ENCODE results near the gene ABCC2. TPM values are rescaled to one million over a fixed set of nuclear protein-coding genes. Genes with fewer than 3 reads are reported as not detected.

The ABCC2 gene
- total and polyA plus RNA-seq, 2 experiments from 2014 or later: 0.45 to 2.4 TPM

GRCh38 chr10:99805190-99805589 lies 22.8 kb downstream of the ABCC2 start:
- no peaks in the 10 kb centered on the region for H3K36me3 ChIP-seq (ENCODE audit: insufficient read depth)
- H3K27ac Mint-ChIP-seq: no peak overlapping the region
- no peak overlapping the region for H3K4me3 Mint-ChIP-seq

More at GRCh38 chr10:99805190-99805589, 22.8 kb downstream of the ABCC2 start:
- Mint-ChIP-seq H3K27me3 (ENCODE audit: insufficient read depth, low read depth, poor library complexity) (no peaks in the 10 kb centered on the region), H3K4me1 (no peaks in the 10 kb centered on the region), H3K9me3 (no peaks in the 10 kb centered on the region), H3K36me3 (ENCODE audit: low read depth) (no peaks in the 10 kb centered on the region)
- H3K79me2 ChIP-seq (replicated peaks; ENCODE audit: insufficient read depth): no peaks in the 10 kb centered on the region
- no peak overlapping the region for H3K4me3 ChIP-seq
- H3F3A ChIP-seq (replicated peaks; ENCODE audit: low read depth): no peaks in the 10 kb centered on the region
- H4K20me1 ChIP-seq (replicated peaks; ENCODE audit: insufficient read depth): no peaks in the 10 kb centered on the region
- H3K27me3 ChIP-seq (ENCODE audit: insufficient read depth): no peaks in the 10 kb centered on the region
- no peak overlapping the region for H3K4me2 ChIP-seq
- ATAC-seq: no peak
- no peak for TF ChIP-seq CREB1 (CRISPR knock-in tag; IDR thresholded peaks at IDR 0.05; ENCODE audit: low read depth)
- no peak for TF ChIP-seq ZNF331 (CRISPR knock-in tag; IDR thresholded peaks at IDR 0.05; ENCODE audit: low read depth)
- no peak for TF ChIP-seq NANOG (IDR thresholded peaks at IDR 0.05; ENCODE audit: borderline replicate concordance)
- no peak for TF ChIP-seq STAT1 (IDR thresholded peaks at IDR 0.05; ENCODE audit: unreplicated experiment)
- no peak for TF ChIP-seq ZNF462 (CRISPR knock-in tag; IDR thresholded peaks at IDR 0.05)
- TF ChIP-seq ZNF114 (CRISPR knock-in tag; IDR thresholded peaks at IDR 0.05): no peak
- no peak for TF ChIP-seq REST (IDR thresholded peaks at IDR 0.05; ENCODE audit: unreplicated experiment)
- TF ChIP-seq EZH2 (IDR thresholded peaks at IDR 0.05; ENCODE audit: low read depth, unreplicated experiment): no peak
- no peak for TF ChIP-seq JUNB (IDR thresholded peaks at IDR 0.05; ENCODE audit: unreplicated experiment)
- TF ChIP-seq EZH2phosphoT487 (IDR thresholded peaks at IDR 0.05; ENCODE audit: unreplicated experiment): no peak
- no peak for TF ChIP-seq ETS1 (IDR thresholded peaks at IDR 0.05)
- no peak overlapping the region; the same call in 1 of the 2 replicates for H2AFZ ChIP-seq
- H3K9me2 ChIP-seq (ENCODE audit: insufficient read depth): no peaks in the 10 kb centered on the region; the same call in 1 of the 2 replicates
- H3K27ac ChIP-seq (ENCODE audit: low read depth): no peak overlapping the region
- DNase-seq (ENCODE audit: low spot score): no peak
- no peaks in the 10 kb centered on the region for H3K4me1 ChIP-seq (ENCODE audit: insufficient read depth)

Measured in GM23338 (cell line).